ENCODE measurements around the gene ARID1B.

ARID1B gene

DNA sequence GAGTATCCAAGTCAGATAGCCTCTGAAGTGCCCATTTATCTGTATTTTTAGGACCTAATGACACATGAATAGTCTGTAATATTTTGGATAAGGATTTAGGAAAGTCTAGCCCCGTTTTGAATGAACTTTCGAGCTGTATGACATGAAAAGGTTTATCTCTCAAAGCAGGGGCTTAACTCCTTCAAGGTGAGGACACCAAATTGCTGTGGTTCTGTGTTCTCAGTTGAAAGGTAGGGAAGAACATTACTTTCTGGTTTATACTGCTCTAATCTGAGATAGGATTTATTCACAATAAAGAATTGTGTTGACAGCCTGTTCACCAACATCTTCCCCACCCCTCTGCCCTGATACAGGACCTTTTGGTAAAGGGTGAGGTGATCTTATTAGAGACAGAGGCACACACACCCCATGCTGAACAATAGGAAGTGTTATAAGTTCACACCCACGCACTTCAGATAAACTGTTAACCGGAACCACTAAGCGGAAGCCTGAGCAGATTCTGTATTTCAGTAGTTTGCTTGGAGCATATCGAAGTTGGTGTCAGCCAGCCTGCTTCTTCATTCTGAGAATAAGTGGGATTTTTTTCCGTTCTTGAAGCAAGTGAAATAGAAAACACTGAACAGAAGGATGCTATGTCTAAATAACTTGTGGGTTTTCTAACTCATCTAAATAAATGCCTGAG is 322.9 kb downstream of the ARID1B start:
- DNase-seq (ENCODE audit: low spot score): no peak

DNA sequence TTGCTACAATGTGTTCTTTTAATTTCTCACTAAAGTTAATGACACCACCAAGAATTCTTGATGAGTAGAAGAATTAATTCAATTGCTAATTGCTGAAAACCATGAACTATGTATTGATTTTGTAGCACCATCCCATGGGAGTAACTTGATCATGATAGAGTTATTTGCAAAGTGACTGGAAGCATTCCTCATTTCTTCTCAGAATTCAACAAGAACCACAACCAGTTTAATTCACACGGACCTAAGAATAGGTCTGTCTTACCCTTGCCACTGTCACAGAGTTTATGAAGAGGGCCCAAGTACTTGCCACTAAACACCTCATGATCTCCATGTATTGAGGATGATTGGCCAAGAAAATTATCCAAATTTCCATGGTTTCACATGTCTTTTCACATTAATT is 324.0 kb downstream of the ARID1B start:
- DNase-seq (ENCODE audit: low spot score): no peak

DNA sequence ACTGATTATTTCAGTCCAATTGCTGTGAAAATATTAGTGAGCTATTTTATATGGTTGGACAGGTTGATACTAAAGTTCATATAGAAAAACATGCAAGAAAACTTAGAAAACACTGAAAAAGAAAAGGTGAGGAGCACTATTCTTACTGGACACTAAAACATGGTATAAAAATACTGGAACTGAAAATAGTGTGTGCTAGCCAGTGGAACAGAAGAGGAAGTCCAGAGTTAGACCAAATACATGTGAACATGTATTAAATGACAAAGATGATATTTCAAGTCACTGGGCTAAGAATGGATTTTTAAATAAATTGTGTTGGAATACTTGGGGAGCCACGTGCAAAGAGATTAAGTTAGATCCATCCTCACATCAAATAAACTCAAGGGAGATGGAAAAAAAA is 327.6 kb downstream of the ARID1B start:
- no peak for DNase-seq (ENCODE audit: low spot score)

DNA sequence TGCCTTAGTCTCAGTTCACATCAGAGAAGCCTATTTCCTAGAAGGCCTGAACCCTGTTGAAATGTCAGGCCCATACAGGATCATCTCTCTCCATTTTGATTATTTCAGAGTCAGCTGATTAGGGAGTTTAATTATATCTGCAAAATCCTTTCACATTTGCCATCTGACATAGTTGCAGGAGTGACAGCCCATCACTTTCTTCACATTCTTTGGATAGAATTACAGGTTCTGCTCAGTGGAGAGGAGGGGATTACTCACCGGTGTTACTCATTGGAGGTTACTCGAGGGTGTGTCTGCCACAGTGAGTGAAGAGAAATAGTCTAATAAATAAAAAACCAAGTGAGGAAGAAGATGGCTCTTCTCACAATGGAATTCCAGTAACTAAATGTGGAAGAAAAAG is 329.3 kb downstream of the ARID1B start:
- DNase-seq (ENCODE audit: low spot score): no peak

DNA sequence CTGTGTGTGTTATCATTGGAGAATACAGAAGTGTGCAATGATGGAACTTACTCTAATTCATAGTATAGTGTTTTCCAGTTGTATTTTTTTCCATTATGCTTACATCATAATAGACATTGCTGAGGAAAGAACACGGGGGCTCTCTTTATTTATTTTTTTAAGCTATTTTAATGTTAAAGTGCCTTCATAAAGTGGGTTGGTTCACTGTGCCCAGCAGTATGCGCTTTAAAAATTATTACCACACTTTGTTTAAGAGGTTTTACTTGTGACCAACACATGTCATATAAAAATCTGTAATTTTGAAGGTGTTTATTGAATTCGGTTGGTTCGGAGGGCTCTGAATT is 330.4 kb downstream of the ARID1B start:
- DNase-seq (ENCODE audit: low spot score): no peak

DNA sequence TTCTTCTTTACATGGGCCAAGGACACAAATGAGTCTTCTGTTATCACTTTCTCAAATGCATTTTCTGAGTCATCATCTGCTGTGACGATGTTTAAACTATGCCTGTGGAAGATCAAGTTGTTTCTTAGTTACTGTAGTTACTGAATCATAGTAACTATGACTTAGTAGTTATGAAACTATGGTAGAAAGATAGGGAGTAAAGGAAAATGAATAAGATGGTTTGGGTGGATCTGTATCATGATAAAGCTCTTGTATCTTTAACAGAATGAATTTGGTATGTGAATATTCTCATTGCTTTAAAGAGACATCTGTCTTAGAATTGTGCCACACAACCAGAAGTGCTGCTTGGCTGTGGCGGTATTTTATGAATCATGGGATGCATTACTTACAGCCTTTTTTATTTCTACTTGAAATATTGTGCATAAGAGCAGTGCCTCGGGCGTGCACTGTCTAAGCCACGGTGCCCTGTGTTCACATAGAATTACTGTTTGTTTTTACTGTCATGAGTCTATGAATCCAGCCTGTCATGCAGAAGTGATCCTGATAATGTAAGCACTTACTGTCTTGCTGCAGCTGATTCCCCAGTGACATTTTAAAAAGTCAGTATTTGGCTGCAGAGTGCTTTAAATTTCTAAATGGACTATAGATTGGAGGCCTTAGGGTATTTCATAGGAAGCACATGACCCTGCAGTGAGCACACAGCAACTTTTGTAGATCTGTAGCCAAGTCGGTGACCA is 330.9 kb downstream of the ARID1B start:
- DNase-seq (ENCODE audit: low spot score): no peak

DNA sequence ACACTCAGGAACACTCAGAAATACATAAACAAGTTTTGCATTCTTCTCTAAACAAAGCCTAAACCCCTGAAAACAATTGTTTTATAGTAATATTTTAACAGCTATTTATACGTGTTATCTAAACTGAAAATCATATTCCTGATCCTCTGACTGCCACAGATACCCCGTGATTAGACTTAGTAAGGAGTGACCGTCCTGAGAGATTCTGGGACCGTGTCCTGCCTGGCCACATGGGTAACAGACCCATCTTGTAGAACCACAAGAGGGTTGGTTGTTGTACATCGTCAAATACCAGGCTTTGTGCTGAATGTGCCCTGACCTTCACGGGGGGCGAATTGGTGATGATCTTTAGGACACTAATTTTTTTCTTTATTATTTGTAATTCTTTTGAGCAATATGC is 331.7 kb downstream of the ARID1B start:
- DNase-seq (ENCODE audit: low spot score): no peak

DNA sequence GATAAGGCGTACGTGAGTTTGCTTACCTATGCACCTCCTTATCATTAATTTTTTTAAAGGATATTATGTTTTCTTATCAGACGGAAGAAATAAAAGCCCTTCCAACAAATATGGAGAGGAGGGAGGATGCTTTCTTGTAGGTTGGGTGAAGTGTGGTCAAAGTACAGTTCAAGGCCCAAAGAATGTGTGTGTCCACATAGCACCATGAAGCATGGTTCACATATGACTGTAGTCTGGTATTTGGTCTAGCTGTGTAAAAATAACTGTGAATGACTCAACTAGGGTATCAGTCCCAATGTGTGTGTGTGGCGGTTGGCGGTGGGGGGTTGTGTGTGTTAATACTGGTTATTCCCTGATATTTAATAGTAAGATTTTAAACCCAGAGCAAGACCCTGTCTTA is 333.4 kb downstream of the ARID1B start:
- no peak for DNase-seq (ENCODE audit: low spot score)

DNA sequence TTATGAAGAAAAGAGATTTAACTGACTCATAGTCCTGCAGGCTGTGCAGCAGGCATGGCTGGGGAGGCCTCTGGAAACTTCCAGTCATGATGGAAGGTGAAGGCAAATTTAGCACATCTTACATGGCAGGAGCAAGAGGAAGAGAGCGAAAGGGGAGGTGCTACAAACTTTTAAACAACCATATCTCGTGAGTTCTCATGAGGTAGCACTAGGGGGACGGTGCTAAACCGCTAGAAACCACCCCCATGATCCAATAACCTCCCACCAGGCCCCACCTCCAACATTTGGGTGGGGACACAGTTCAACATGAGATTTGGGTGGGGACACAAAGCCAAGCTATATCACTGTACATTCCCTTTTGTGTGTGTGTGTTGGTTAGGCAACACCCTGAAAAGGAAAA is 336.2 kb downstream of the ARID1B start:
- no peak for DNase-seq (ENCODE audit: low spot score)

DNA sequence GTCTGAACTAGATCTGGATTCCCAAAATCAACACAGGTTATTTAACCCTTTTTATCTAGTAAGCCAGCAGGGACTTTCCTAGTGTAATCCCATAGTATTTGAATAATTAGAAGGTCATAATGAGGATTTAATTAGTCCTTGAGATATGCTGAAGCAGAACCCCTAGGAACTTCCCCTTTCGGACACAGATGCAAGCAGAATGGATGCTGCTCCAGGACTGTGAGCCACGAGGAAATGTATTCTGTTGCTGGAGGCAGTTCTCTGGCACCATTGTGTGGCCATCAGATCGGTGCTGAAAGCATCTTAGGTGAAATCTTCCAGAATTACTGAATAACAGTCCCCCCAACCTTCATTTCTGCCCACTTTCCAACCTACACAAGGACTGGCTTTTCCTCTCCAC is 339.2 kb downstream of the ARID1B start:
- DNase-seq (ENCODE audit: low spot score): no peak

DNA sequence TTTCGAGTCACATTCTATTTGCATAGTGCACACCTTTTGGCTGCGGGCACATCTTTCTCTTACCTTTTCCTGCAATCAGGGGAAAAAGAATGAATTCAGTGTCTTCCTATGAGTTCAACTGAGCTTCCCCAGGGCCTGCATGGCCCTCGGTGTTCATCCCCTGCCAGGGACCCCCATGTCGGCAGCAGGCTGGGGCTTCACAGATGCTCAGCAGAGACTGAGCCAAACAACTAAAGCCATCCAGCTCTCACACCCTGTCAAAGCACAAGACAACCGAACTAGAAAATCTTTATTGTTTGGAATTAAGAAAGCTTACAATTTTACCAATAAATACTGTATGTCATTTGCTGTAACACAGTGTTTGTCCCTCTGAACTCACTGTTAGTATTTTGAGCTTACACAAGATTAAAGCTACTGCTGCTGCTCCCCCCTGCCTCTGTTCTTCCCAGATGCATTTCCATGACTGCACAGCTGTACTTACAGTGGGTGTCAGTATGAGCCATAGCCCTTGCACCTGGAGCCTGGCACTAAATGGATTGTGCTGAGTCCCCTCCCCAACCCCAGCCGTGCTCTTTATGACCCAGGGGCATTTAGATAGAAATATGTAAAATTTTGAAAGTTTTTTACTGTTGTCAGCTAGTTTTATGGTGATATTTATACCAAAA is 340.4 kb downstream of the ARID1B start:
- no peak for DNase-seq (ENCODE audit: low spot score)

DNA sequence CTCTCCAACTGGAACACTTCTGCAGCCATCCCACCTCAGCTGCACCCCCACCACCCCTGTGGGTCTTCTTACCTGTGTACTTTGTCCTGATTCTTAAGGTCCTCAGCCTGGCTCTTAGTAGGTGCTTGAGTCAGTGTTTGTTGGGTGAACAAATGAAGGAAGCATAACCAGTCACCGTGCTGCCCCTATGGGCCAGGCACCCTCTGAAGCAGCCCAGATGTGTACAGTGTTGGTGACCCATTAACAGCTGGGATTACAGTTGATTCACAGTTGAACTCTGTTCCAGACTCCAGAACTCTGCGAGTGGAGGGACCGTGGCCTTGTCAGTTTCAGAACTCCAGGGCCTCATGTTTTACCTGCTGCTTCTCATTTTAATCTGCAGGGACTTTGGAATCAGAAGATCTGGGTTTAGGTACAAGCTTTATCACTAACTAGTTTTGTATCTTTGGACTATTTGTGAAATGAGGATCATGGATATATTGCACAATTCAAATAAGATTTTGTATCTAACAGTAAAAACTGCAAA is 342.4 kb downstream of the ARID1B start:
- no peak for DNase-seq (ENCODE audit: low spot score)

DNA sequence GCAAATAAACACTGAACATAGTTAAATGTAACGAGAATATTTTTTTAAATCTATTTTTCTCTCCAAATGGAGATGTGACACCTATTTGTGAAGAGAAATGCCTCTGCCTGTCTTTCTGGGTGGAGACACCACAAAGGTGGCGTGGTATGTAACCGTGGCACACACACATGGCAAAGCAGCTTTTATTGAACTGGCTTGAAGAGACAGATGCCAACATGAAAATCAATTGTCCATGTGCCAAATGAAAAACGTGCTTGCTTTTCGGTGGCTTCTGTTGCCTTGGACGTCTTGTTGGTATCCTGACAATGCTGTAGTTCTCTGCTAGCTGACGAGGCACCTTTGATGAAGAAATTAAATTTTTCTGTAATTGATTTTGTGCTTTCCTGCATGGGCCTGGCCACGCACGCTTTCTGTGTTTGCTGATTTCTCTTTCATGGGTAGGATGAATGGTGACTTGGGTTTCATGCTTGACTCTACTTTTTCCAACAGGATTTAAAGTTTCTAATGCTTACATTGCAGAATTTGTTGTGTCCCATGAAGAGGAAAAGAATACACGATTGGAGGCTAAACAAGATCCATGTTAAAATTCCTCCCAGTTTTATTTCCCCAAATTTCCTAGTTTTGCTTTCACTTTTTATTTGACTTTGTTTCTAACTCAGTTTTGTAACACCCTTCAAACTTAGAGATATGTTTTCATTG is 343.5 kb downstream of the ARID1B start:
- DNase-seq (ENCODE audit: low spot score): no peak

DNA sequence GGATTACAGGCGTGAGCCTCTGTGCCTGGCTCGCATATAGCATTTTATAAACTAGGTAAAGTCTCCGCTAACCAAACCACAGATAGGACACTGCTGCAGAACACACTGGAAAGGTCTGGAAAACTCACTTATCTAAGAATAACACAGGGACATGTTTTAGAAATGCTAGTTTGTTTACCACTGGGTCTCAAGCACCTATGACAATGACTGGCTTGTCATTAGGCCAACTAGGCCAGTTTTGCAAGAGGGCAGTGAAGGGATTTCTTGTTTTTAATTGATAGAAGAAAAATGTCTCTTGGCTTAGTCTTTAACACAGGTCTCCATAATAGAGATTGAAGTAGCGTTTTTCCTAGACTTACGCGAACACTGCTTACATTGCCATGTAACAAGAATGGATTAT is 344.7 kb downstream of the ARID1B start:
- DNase-seq (ENCODE audit: low spot score): no peak

DNA sequence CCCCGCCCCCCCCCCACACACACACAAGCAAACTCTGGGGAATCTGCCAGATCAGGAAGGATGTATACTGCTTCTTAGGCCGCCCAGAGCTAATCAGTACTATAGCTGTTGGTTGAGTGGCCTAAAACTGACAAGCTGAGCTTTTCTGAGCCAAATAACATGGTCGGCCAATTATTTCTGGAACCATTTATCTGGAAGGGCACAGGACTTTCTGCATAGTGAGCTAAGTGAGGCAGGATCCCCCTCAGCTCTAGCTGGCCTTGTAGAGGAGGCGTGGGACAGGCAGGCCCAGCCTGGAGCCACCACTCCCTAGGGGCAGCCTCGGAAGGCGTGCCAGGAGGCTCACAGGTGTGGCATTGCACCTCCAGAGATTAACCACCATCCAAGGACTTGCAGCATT is 346.1 kb downstream of the ARID1B start:
- no peak for DNase-seq (ENCODE audit: low spot score)

DNA sequence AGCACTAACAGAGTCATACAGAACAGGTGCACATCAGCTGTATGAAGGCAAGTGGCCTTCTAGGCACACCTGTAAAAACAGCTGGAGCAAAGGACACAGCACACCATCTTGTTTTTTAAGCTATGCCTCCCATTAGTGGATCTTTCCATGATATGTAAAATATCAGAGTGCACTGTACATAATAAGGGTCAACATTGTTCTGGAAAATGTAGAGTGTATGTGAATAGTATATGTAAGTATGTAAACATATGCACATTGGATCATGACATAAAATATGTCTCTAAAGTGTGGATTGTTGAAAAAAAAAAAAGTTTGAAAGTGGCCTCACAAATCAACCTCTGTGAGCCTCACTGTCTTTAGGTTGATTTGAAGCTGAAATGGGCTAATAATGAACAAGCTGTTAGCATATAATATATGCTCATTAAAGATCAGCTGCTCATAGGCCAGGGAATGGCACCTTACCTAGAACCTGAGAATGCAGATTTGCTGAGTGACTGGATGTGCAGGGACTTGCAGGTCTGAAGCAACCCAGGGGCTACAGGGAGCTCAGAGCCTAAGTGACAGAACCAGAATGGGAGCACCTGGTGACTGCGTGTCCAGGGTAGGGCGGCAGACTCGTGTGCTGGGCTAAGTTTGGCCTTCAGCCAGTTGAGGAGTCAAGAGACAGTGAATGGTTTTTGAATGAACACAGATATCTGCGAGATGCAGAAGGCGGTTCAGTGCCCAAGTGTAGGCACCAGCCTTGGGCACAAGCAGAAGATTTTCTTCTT is 347.5 kb downstream of the ARID1B start:
- DNase-seq (ENCODE audit: low spot score): no peak

DNA sequence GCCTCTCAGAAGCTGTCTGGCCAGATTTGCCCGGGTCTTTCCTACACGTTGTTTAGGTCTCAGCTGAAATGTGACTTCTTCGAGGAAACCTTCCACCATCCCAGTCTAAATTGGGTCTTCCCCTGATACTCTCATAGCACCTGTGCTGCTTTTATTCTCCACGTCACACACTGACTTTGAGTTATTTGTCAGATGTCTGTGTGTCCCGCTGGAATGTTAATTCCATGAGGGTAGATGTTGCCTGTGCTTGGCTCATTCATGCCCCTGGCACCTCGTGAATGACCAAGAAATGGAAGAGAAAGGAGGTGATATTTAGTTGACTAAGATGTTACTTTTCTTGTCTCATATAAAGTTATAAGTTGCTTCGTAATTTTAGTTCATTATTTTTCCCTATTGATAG is 348.4 kb downstream of the ARID1B start:
- DNase-seq (ENCODE audit: low spot score): no peak

DNA sequence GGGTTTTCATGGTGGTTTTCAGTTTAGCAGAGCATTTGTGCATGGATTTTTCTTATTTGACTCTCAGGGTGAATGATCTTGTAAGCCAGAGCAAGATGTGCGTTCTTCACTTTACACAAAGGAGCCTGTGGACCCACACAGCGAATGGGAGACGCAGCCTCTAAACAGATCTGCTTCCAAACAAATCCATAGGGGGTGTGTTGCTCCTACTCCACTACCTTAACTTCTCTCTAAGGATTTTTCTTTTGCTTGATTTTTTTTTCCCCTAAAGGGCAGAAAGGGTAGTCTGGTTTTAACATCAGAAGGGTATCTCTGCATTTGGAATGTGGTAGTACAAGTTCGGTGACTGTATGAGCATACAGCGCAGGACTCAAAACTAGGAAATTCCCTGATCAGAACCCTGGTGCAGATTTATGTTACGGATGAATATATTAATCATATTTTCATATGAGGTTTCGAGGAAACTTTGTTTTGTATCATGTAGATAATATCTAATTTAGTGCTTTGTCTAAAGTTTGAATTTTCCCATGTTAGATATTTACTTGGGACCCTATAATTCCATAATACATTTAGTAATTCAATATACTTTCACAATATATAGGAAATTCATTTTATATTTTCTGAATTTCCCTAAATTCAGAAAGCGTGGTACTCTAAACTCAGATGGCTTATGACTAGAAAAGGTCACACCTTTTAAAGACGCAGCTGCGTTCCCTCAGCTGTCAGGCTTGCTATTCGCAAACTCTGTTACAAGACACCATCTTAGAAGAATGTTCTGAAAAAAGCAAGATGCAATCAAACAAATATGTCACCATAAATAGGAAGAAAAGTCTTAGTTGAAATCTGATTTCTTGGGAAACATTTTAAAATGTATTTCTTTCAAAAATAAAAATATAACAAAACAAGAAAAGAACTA is 349.3 kb downstream of the ARID1B start:
- no peak for DNase-seq (ENCODE audit: low spot score)

DNA sequence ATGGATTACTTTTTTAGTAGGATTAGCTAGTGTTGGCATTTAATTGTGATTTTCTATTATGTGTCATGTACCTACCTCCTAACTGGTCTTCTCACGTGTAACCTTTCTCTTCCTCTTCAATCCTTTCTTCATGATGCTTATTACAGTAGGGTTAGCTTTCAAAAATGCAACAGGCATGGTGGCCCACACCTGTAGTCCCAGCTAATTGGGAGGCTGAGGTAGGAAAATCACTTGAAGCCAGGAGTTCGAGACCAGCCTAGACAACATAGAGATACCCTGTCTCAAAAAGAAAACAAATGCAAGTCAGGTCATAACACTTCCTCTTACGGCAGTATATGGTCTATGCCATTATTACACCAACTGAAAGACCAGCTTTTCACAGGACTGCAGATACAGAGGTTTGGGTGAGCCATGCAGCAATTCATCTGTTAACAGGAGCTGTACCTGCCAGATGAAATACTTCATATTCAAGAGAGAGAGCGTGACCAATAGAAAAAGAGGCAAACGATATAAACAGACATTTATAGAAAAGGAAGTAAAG is 351.1 kb downstream of the ARID1B start:
- no peak for DNase-seq (ENCODE audit: low spot score)

DNA sequence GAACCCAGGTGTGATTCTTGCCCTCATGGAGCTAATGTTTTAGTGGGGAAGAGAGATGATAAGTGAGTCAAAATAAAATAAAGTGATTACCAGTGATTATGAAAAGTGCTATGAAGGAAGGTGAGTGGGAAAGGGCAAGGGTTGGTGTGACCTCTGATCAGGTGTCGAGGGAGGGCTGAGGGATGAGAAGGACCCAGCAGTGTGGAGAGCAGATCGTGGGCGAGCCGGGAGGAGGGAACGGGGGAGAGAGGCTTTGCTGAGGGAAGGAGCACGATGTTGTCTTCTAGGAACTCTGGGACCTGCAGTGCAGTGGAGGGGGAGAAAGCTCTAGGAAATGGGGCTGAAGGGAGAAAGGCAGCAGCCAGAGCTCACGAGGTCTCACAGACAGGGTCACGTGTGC is 354.1 kb downstream of the ARID1B start:
- DNase-seq (ENCODE audit: low spot score): no peak

DNA sequence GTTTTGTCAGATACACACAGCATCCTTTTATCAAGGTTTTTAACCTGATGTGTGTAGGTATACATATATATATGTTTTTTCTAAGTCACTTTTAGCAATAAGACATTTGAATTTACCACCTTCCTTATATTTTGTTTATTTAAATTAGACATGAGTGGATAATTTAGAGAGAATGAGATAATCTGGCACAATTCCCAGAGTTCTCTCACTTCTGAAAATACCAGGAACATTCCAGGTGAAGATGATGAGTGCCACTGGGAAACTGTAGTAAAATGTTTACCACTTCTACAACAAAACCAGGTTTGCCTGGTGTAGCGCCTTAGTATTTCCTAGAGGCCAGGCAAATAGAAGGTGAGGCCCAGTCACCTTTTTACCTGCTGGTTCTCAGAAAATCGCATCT is 356.7 kb downstream of the ARID1B start:
- DNase-seq (ENCODE audit: low spot score): no peak
